ENCODE data around the gene C4orf50.

C4orf50 gene

GRCh38 chr4:6018331-6018730 lies at the start of gene C4orf50:
TSS of gene C4orf50 (minus strand) at chr4:6018431.
- no peak for DNase-seq

GRCh38 chr4:6065934-6066590 lies 47.8 kb upstream of the C4orf50 start:
- no peak for DNase-seq

DNA sequence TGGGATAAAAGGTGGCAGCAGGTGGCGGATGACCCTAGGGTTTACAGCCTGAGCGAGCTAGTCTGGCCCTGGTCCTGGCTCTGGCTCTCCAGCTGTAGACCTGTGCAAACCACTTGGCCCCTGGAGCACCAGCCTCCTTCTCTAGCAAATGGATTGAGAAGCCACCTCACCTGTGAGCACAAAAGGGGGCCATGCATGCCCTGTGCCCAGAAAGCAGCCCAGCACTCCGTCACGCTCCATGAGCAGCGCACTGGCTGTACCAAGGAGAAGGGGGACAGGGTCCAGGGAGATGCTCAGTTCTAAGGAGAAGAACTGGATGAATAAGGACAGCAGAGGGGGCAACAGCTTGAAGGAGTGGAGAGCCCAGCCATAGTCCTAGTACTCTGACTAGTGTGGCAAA lies 46.9 kb upstream of the C4orf50 start:
- DNase-seq: no peak

DNA sequence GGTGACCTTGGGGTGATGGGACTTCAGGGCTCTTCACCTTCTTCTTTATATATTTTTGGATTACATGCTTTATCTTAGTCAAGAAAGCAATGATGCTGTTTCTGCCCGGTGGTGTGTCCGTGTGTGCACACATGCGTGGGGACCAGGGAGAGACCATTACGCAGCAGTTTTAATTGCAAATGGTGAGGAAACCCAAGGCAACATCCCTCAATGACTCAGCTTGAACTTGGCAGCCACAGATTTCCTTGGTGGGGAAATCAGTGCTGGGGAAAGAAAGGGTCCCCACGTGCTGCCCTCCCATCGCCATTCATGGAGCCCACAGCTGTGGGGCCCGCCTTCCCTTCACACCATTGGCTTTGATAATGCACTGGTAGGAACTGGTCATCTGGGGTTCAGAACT lies 46.2 kb upstream of the C4orf50 start:
- no peak for DNase-seq

- DNase-seq: no peak
Measured at GRCh38 chr4:6063684-6064083, 45.5 kb upstream of the C4orf50 start.

DNA sequence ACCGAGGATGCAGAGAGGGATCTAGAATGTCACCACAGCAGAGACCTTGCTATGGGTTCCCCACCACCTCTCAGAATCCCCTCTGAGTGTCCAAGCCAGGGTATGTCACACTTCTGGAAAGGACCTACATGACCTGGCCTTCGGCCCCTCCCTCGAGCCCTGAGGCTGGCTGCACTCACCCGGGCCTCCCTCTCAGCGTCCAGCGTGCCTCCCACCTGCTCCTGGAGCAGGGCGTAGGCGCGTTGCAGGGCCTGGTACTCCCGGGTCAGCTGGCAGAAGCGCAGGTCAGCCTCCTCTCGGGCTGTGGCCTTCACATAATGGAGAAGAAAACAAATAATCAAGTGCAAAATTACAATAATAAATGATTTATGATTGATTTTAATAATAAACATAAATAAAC lies 43.9 kb upstream of the C4orf50 start:
- no peak for DNase-seq

GRCh38 chr4:6059375-6059805 lies 41.2 kb upstream of the C4orf50 start:
- DNase-seq: no peak

DNA sequence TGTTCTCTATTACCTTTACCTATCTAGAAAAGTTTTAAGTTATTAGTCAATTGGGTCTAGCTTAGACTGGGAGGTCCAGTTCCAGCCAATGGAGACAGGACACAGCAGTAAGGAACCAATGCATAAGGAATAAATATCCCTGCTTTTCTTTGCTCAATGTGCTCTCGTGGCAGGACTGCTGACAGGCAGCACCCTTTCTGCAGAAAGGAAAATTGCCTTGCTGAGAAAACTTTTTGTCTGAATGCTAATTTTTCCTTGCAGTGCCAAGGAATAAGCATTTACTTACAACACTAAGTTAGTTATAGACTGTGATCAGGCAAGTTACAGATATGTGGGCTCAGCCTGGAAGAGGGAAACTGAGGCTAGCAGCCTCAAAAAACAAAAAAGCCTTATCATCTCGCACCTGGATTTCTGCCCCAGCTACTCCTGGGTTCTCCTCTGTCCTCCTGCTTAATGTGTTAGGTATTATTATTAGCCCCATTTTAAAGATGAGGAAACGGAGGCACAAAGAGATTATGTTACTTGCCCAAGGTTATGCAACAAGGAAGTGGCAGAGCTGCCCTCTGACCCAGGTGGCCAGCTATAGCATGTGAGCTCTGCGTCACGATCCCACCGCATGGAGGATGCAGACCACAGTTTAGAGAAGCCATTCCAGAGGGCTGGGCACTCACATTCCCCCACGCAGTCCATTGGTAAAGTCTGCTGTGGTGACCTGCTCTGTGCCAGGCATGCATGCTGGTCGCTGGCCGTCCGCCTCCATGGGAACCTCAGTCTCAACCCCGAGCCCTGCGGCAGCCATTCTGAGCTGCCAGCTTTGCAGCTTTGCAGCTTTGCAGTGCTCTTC lies 40.5 kb upstream of the C4orf50 start:
- no peak for DNase-seq

DNA sequence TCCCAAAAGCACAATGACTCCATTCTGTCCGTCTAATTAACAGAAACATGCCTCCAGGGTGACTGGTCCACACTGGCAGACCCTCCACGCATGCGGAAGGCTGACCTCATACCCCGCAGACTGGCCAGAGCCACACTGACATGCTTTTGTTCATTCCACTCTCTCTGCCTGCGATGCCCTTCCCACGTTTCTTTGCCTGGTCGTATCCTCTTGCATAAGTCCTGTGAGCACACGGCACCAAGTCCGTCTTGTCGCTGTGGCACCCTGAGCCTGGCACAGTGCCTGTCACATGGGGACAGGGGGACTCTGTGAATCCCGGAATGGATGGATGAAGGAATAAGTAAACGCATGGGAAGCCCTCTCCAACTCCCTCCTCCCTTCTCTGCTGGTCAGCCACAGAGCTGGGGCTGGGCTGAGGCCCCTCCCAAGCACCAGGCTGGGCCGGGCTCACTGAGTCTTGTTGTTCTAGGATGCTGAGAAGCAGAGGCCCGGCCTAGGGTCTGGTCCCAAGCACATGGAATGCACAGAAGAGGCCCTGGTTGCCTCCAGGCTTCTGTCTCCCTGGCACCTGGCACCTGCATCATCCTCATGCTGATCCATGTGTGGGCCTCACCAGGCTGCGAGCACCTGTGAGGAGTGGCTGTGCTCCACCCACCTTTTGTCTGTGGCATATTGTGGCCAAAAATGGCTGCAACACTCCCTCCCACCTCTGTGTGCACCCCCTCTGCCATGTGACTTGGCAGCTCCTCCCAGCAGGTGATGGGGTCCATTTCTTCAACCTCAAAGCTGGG lies 38.9 kb upstream of the C4orf50 start:
- no peak for DNase-seq

- DNase-seq: no peak
Measured at GRCh38 chr4:6055436-6055835, 37.2 kb upstream of the C4orf50 start.

DNA sequence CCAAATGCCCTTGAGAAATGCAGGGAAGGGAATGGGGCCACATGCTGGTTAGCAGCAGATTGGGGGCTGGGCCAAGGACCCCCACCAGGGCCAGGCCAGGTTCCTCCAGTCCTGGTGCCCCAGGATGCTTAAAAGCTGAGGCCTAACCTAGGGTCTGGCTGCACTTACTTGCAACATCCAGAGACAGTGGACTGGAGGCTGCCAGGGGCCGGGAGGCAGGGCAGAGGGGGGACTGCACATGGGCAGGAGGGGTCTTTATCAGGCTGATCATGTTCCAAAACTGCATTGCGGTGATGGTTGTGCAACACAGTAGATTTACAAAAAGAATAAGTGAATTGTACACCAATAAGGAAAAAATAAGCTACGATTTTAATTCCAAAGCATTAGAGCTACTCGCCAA lies 36.8 kb upstream of the C4orf50 start:
- DNase-seq: no peak

DNA sequence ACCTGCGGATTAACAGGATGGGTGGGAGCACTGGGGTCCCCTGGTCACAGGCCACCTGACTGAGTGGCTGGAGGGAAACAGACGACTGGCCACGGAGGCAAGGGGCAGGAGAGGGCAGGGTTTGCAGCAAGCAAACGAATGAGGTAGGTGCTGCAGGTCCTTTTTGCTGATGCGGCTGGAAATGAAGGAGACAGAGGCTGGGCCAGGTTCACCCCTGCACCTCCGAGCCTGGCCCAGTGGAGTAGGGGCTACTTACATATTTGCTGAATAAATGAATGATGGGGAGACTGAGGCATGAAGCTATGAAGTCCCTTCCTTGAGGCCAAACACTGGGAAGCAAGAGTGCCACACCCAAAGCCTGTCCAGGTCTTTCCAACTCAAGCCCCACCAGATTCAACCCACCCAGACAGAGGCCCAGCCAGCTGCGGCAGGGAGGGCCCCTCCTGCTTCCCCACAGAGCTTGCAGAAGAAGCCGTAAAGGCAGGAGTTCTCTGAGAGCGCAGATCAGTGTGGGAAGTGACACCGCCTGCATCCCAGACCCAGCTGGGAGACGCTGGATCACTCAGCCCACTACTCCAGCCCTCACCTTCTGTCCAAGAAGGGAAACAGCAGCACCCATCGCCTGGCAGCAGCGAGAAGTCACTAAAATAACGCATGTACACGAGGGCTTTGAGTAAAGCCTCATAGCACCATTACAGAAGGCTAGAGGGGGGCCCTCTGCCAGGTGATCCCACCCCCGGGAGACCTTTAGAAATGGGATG lies 36.1 kb upstream of the C4orf50 start:
- DNase-seq: no peak

DNA sequence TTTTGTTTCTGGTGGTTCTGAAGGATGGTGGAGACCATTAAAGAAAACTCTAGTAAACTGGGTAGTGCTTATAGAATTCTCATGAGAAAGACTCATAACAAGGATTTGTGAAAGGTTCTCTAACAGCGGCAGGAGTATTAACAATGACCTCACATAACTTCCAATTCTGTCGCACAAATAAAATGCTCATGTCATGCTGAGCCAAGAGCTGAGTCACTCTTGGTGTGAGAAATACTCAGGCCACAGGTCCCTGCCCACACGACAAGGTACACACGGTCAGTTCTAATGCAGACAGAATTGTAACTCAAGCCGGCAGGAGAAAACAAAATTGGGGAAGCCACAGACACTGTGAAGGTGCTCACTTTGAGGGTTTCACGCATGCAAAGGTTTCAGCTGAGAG lies 34.4 kb upstream of the C4orf50 start:
- no peak for DNase-seq

- no peak for DNase-seq
Measured at GRCh38 chr4:6050551-6050950, 32.3 kb upstream of the C4orf50 start.

DNA sequence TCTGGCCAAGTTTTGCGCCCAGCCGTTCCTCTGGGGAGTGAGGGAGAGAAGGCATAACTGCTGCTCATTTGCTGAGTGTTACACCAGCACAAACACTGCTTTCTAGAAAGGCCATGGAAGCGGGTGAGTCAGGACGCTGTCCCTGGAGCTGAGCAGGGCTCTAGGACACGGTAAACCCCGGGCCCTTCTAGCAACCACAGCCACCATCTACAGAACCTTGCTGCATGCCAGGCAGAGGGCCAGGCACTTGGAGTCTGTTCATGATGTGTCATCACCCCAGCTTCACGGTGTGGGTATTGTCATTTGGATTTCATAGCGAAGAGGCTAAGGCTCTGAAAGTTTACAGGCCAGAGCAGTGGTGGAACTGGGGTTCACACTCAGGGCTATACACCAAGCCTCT lies 31.8 kb upstream of the C4orf50 start:
- no peak for DNase-seq

- DNase-seq: no peak
Measured at GRCh38 chr4:6049278-6049677, 31.0 kb upstream of the C4orf50 start.

DNA sequence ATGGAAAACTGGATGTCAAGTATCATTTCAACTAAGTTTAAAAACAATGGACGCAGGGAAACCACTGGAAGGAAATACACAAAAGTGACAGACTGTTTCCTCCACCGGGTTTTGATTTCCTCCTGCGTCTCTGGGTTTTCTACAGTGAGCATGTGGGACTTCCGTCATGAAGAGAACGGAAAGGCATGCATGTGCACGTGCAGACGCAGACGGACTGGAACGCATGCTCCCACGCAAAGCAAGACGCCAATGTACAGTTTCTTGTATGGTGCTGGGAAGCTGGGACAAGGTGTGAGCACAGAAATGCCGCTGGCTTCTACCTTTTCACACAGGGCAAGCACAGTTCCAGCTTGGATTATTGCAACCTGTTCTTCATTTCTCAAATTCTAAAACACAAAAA lies 30.3 kb upstream of the C4orf50 start:
- DNase-seq: no peak

DNA sequence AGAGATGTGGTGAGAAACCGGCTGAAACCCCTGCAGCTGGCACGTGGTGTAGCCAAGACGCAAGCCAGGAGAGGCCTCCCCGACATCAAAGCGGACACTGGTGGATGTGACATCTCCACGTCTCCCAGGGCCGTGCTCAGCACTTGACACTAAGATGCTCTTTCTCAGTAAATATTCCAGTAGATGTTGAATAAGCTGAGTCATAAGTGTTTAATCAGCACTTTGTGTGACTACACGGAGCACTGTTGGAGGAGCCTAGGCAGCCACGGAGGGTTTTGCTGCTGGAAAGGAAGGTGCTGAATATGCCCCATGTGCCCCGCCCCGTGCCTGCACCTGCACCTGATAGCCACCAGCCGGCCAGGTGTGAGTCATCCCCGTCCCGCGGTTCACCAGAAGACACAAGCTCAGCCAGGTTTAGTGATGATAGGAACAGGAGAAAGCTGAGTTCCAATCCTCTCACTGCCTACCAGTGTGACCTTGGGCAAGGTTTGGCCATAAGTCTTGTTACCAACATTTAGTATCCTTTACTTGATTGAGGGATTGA lies 29.0 kb upstream of the C4orf50 start:
- DNase-seq: no peak

- no peak for DNase-seq
Measured at GRCh38 chr4:6046526-6047129, 28.4 kb upstream of the C4orf50 start.

GRCh38 chr4:6044805-6045204 lies 26.6 kb upstream of the C4orf50 start:
- no peak for DNase-seq

DNA sequence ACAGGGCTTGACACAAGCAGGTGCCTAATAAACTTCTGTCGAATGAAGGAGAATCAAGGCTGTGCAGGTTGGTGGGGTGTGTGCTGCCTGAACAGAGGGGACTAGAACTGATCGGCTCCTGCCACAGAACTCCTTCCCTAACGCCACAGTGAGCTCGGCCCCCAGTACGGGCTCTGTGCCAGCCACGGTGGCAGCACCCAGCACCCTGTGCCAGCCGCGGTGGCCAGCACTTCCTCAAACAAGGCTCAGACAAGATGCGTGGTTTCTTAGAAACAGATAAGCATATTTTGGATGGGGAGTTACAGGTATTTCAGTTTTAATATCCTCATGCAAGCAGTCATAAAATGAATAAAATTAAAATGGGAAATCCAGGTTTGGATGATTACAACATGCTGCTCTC lies 26.0 kb upstream of the C4orf50 start:
- DNase-seq: no peak

- no peak for DNase-seq
Measured at GRCh38 chr4:6043843-6044242, 25.6 kb upstream of the C4orf50 start.

Measured in DMS79 treated with DMSO at 0.1 percent for 48 hours (cell line).